GM23338 (cell line): ENCODE results near the gene SH3GL2. TPM values are rescaled to one million over a fixed set of nuclear protein-coding genes. Genes with fewer than 3 reads are reported as not detected.

Source experiments
- ATAC-seq: fragments of 200-7000 bp; cut with Tn5 transposase; 3 replicates; pipeline ENCODE4 v1.9.1; 2020
- DNase-seq: peaks from one replicate; pipeline ENCODE4 v3.0.0-alpha.2; 2015; ENCODE audit warnings: low spot score
- H2AFZ ChIP-seq: fragments of 200-600 bp; sonication (generic); 2 replicates; pipeline ENCODE4 v1.8.0; 2016; ENCODE audit warnings: antibody characterized with exemption, mild to moderate bottlenecking, moderate library complexity
- H3F3A ChIP-seq: fragments of 200-600 bp; sonication (generic); replicated peaks from 2 replicates; pipeline ENCODE4 v1.8.0; 2017; ENCODE audit warnings: antibody characterized with exemption, mixed run types, low read depth
- H3K27ac ChIP-seq: fragments of 200-600 bp; sonication (generic); 2 replicates; pipeline ENCODE4 v1.6.1; 2016; ENCODE audit warnings: low read depth
- H3K27me3 ChIP-seq: fragments of 200-600 bp; sonication (generic); 2 replicates; pipeline ENCODE4 v1.8.0; 2016; ENCODE audit warnings: mild to moderate bottlenecking, mixed run types, moderate library complexity; ENCODE audit not compliant: insufficient read depth
- H3K36me3 ChIP-seq: fragments of 200-600 bp; sonication (generic); 2 replicates; pipeline ENCODE4 v1.8.0; 2016; ENCODE audit warnings: mild to moderate bottlenecking; ENCODE audit not compliant: insufficient read depth
- H3K4me1 ChIP-seq: fragments of 200-600 bp; sonication (generic); 2 replicates; pipeline ENCODE4 v1.8.0; 2016; ENCODE audit warnings: mild to moderate bottlenecking, moderate library complexity; ENCODE audit not compliant: insufficient read depth
- H3K4me2 ChIP-seq: fragments of 200-600 bp; sonication (generic); 2 replicates; pipeline ENCODE4 v1.7.1; 2017; ENCODE audit warnings: mixed run types
- H3K4me3 ChIP-seq: fragments of 200-600 bp; sonication (generic); 2 replicates; pipeline ENCODE4 v1.6.1; 2016; ENCODE audit warnings: mixed run types
- H3K79me2 ChIP-seq: fragments of 200-600 bp; sonication (generic); replicated peaks from 2 replicates; pipeline ENCODE4 v1.8.0; 2017; ENCODE audit warnings: mild to moderate bottlenecking; ENCODE audit not compliant: insufficient read depth
- H3K9me2 ChIP-seq: fragments of 200-600 bp; sonication (generic); 2 replicates; pipeline ENCODE4 v1.8.0; 2017; ENCODE audit not compliant: insufficient read depth
- H4K20me1 ChIP-seq: fragments of 200-600 bp; sonication (generic); replicated peaks from 2 replicates; pipeline ENCODE4 v1.8.0; 2017; ENCODE audit warnings: mild to moderate bottlenecking; ENCODE audit not compliant: insufficient read depth
- H3K27ac Mint-ChIP-seq: 2 replicates; pipeline ENCODE4 v1.8.0; 2020; ENCODE audit warnings: inconsistent platforms, mild to moderate bottlenecking, moderate library complexity, mixed read lengths
- H3K27me3 Mint-ChIP-seq: 3 replicates; pipeline ENCODE4 v1.8.0; 2022; ENCODE audit warnings: low read depth, mild to moderate bottlenecking, moderate library complexity, mixed read lengths, inconsistent platforms; ENCODE audit not compliant: insufficient read depth, poor library complexity
- H3K36me3 Mint-ChIP-seq: 3 replicates; pipeline ENCODE4 v1.8.0; 2021; ENCODE audit warnings: low read depth, mild to moderate bottlenecking, inconsistent platforms, moderate library complexity, mixed read lengths
- H3K4me1 Mint-ChIP-seq: 3 replicates; pipeline ENCODE4 v1.8.0; 2020; ENCODE audit warnings: mild to moderate bottlenecking, inconsistent platforms, mixed read lengths
- H3K4me3 Mint-ChIP-seq: 3 replicates; pipeline ENCODE4 v1.8.0; 2021; ENCODE audit warnings: moderate library complexity, mild to moderate bottlenecking, inconsistent platforms, mixed read lengths
- H3K9me3 Mint-ChIP-seq: 3 replicates; pipeline ENCODE4 v1.8.0; 2020; ENCODE audit warnings: moderate library complexity, mild to moderate bottlenecking, inconsistent platforms, mixed read lengths
- CREB1 ChIP-seq: fragments of 250-450 bp; sonication (Bioruptor Pico); IDR thresholded peaks from 2 replicates; pipeline ENCODE4 v1.5.0; 2020; ENCODE audit warnings: low read depth, mild to moderate bottlenecking, moderate library complexity
- CTCF ChIP-seq, 2 experiments: fragments of 200-600 bp in 1 of 2; sonication (generic) in 1 of 2; conservative IDR thresholded peaks; 2 replicates each; pipeline versions ENCODE4 v1.5.1 to v1.6.1; 2016 to 2017; ENCODE audit warnings: antibody characterized with exemption in 2 of 2, low read depth in 2 of 2, mild to moderate bottlenecking in 2 of 2, moderate library complexity in 1 of 2
- ETS1 ChIP-seq: IDR thresholded peaks from 2 replicates; pipeline ENCODE4 v1.6.1; 2016; ENCODE audit warnings: antibody characterized with exemption
- EZH2 ChIP-seq: fragments of 200-600 bp; sonication (generic); IDR thresholded peaks from one replicate; pipeline ENCODE4 v1.8.0; 2017; ENCODE audit warnings: antibody characterized with exemption, mild to moderate bottlenecking, low read depth; ENCODE audit not compliant: unreplicated experiment
- EZH2phosphoT487 ChIP-seq: fragments of 200-600 bp; sonication (generic); IDR thresholded peaks from one replicate; pipeline ENCODE4 v1.8.1; 2018; ENCODE audit warnings: antibody characterized with exemption; ENCODE audit not compliant: unreplicated experiment
- JUNB ChIP-seq: IDR thresholded peaks from one replicate; pipeline ENCODE4 v1.6.1; 2016; ENCODE audit warnings: antibody characterized with exemption; ENCODE audit not compliant: unreplicated experiment
- NANOG ChIP-seq: IDR thresholded peaks from 2 replicates; pipeline ENCODE4 v1.6.1; 2016; ENCODE audit warnings: antibody characterized with exemption, borderline replicate concordance
- POLR2AphosphoS5 ChIP-seq: IDR thresholded peaks from 2 replicates; pipeline ENCODE4 v1.6.1; 2016; ENCODE audit warnings: antibody characterized with exemption, low read depth
- STAT1 ChIP-seq: IDR thresholded peaks from one replicate; pipeline ENCODE4 v1.6.1; 2016; ENCODE audit warnings: antibody characterized with exemption; ENCODE audit not compliant: unreplicated experiment
- ZNF114 ChIP-seq: fragments of 250-450 bp; sonication (Bioruptor Pico); IDR thresholded peaks from 2 replicates; pipeline ENCODE4 v1.5.0; 2020; ENCODE audit warnings: mild to moderate bottlenecking, moderate library complexity
- ZNF331 ChIP-seq: fragments of 250-450 bp; sonication (Bioruptor Pico); IDR thresholded peaks from 2 replicates; pipeline ENCODE4 v1.5.0; 2020; ENCODE audit warnings: low read depth, mild to moderate bottlenecking, moderate library complexity
- ZNF462 ChIP-seq: fragments of 250-450 bp; sonication (Bioruptor Pico); IDR thresholded peaks from 2 replicates; pipeline ENCODE4 v1.5.0; 2020; ENCODE audit warnings: mild to moderate bottlenecking, moderate library complexity
- polyA plus RNA-seq: library from polyadenylated mRNA; unstranded; fragments of >200 nt; fragmentation: Nextera tagmentation; extraction: Ambion mirVana; gene quantifications from 2 replicates; pipeline ENCODE4 v1.2.1, GENCODE V29; 2016
- total RNA-seq: library from RNA; depleted of rRNA; stranded (reverse); fragments of >200 nt; shearing (Covaris generic); gene quantifications from 2 replicates; pipeline ENCODE4 v1.2.3, GENCODE V29; 2014

The SH3GL2 gene
- total and polyA plus RNA-seq, 2 experiments from 2014 or later, result 5.9 to 8.6 TPM

GRCh38 chr9:17588941-17589340, 10.1 kb downstream of the SH3GL2 start (continued):
- TF ChIP-seq ZNF462 (CRISPR knock-in tag), result no peak

GRCh38 chr9:17589771-17590170, 10.9 kb downstream of the SH3GL2 start:
- Mint-ChIP-seq H3K27ac (no peak overlapping the region), H3K4me1 (peaks cover 16% of the 10 kb centered on the region; the same call in 2 of the 3 replicates), H3K27me3 (peaks cover 1% of the 10 kb centered on the region), H3K9me3 (no peaks in the 10 kb centered on the region), H3K4me3 (no peak overlapping the region), H3K36me3 (no peaks in the 10 kb centered on the region)
- no peaks in the 10 kb centered on the region for H3K9me2 ChIP-seq
- no peaks in the 10 kb centered on the region for H3K27me3 ChIP-seq
- no peak overlapping the region for H3K27ac ChIP-seq
- 0 out of 2 replicates have a peak, but pooled peaks cover 12% of the 10 kb centered on the region for H3K4me1 ChIP-seq
- no peak overlapping the region for H3K4me2 ChIP-seq
- no peak overlapping the region for H3K4me3 ChIP-seq
- H4K20me1 ChIP-seq, result no peaks in the 10 kb centered on the region; the same call in 1 of the 2 replicates
- ATAC-seq (no peak), DNase-seq (no peak)
- no peak overlapping the region for H2AFZ ChIP-seq
- no peaks in the 10 kb centered on the region for H3F3A ChIP-seq
- peaks cover 6% of the 10 kb centered on the region for H3K79me2 ChIP-seq
- H3K36me3 ChIP-seq, result no peaks in the 10 kb centered on the region
- TF ChIP-seq POLR2AphosphoS5 (no peak), ZNF114 (CRISPR knock-in tag) (no peak), NANOG (no peak), EZH2 (no peak), JUNB (no peak), CREB1 (CRISPR knock-in tag) (no peak), CTCF (conservative IDR thresholded peaks at IDR 0.05; ENCODE audit: low read depth in 2 of 2) (no peak), EZH2phosphoT487 (no peak), ZNF331 (CRISPR knock-in tag) (no peak), STAT1 (no peak), ETS1 (no peak)
